Adrenal gland (tissue), 12 donors: Measurements from ENCODE around the gene LHX5. TPM values are rescaled to one million over a fixed set of nuclear protein-coding genes. Genes with fewer than 3 reads are reported as not detected.

ENCODE experiments used
- DNase-seq, 7 donors: peaks; one replicate each; pipeline ENCODE4 v3.0.0-alpha.2; 2019 to 2020
- H3K27ac ChIP-seq, 5 donors: fragments of 200-600 bp; sonication (generic) in 4 of 5; 1 replicate in 3 of 5; 2 replicates in 2 of 5; pipeline versions ENCODE4 v1.5.1 to v1.8.0; 2016 to 2020; ENCODE audit warnings: mild to moderate bottlenecking in 1 of 5
- H3K27me3 ChIP-seq: fragments of 200-600 bp; 2 replicates; pipeline ENCODE4 v1.8.0; 2021
- H3K36me3 ChIP-seq, 2 donors: fragments of 200-600 bp; replicated peaks in 1 of 2; 1 replicate in 1 of 2; 2 replicates in 1 of 2; pipeline versions ENCODE4 v1.5.1 to v1.8.0; 2018 to 2022
- H3K4me1 ChIP-seq, 2 donors: fragments of 200-600 bp; replicated peaks in 1 of 2; 1 replicate in 1 of 2; 2 replicates in 1 of 2; pipeline versions ENCODE4 v1.5.1 to v1.8.0; 2018 to 2021
- H3K4me3 ChIP-seq, 4 donors: fragments of 200-600 bp; sonication (generic) in 3 of 4; one replicate each; pipeline ENCODE4 v1.5.1; 2016 to 2018
- H3K9me3 ChIP-seq, 3 donors: fragments of 200-600 bp; sonication (generic) in 1 of 3; replicated peaks in 1 of 3; 1 replicate in 2 of 3; 2 replicates in 1 of 3; pipeline versions ENCODE4 v1.5.1 to v1.8.0; 2016 to 2021
- POLR2A ChIP-seq, 2 donors: fragments of 450-650 bp; IDR thresholded peaks; one replicate each; pipeline ENCODE4 v1.6.1; 2017; ENCODE audit warnings: antibody characterized with exemption in 2 of 2, mild to moderate bottlenecking in 2 of 2, moderate library complexity in 1 of 2
- WGBS, 4 donors: extraction: QIAGEN DNeasy Blood & Tissue Kit in 2 of 4; methylation state at CpG; one replicate each; pipeline versions ENCODE4 v1.1.5 to v1.1.7; 2013 to 2017; 5-methylcytosine and 5-hydroxymethylcytosine counted together
- intact Hi-C, 2 donors: fragments of 100-400 bp; cut with DNase I; formaldehyde crosslinking; loops; one replicate each; pipeline versions ENCODE4 v1.14.1 to v1.15.0; 2022 to 2023
- polyA plus RNA-seq, 3 donors: library from polyadenylated mRNA; stranded (reverse); fragments of 200-250 nt in 2 of 3; fragments of 350-450 nt in 1 of 3; fragmentation: Illumina TruSeq in 1 of 3; extraction: RNeasy Lipid Tissue Mini Kit (QIAGEN cat#74804) in 1 of 3; gene quantifications; one replicate each; pipeline ENCODE4 v1.2.3, GENCODE V29; 2013 to 2014
- total RNA-seq, 9 donors: library from RNA; depleted of rRNA in 4 of 9; stranded (reverse); fragments of >200 nt in 4 of 9; fragments of 120-200 nt in 1 of 9; fragmentation: NEBNext Ultra II Directional in 1 of 9; extraction: Animal tissue kit (Norgen Biotek cat#: 25700) in 1 of 9; gene quantifications; one replicate each; pipeline versions ENCODE4 v1.1.0 to v1.2.4, GENCODE V29; 2013 to 2023
- TF ChIP-seq, protein P1 (sequence below), 6 experiments: fragments of 450-650 bp in 4 of 6; fragments of 200-600 bp in 2 of 6; sonication (generic) in 1 of 6; IDR thresholded peaks; 1 replicate in 5 of 6; 2 replicates in 1 of 6; pipeline versions ENCODE4 v1.5.1 to v1.8.0; 2016 to 2021; ENCODE audit warnings: antibody characterized with exemption in 6 of 6, mild to moderate bottlenecking in 2 of 6, moderate library complexity in 1 of 6
- donor health status: healthy with polysubstance abuse.
- donor health status: Bipolar disorder and iron deficiency.
- donor health status: DM: yes; HTN: yes; CAD: no.
- donor health status: DM: no; HTN: no; CAD: no.
- donor health status: DM: no; HTN: no; CAD: no.
- donor health status: DM: yes; HTN: yes; CAD: no.

The LHX5 gene
- total and polyA plus RNA-seq, 12 donors: not detected

- H3K9me3 ChIP-seq: no peaks in the 10 kb centered on the region
- intact Hi-C loops: no loop called here
Observed at GRCh38 chr12:113477842-113478215, 6.2 kb upstream of the LHX5 start.

GRCh38 chr12:113477171-113477841, 5.6 kb upstream of the LHX5 start:
- H3K4me3 ChIP-seq: no peak overlapping the region
- no peak overlapping the region for H3K27ac ChIP-seq
- no peaks in the 10 kb centered on the region for H3K4me1 ChIP-seq
- intact Hi-C loops: no loop called here
- TF ChIP-seq, protein P1, sequence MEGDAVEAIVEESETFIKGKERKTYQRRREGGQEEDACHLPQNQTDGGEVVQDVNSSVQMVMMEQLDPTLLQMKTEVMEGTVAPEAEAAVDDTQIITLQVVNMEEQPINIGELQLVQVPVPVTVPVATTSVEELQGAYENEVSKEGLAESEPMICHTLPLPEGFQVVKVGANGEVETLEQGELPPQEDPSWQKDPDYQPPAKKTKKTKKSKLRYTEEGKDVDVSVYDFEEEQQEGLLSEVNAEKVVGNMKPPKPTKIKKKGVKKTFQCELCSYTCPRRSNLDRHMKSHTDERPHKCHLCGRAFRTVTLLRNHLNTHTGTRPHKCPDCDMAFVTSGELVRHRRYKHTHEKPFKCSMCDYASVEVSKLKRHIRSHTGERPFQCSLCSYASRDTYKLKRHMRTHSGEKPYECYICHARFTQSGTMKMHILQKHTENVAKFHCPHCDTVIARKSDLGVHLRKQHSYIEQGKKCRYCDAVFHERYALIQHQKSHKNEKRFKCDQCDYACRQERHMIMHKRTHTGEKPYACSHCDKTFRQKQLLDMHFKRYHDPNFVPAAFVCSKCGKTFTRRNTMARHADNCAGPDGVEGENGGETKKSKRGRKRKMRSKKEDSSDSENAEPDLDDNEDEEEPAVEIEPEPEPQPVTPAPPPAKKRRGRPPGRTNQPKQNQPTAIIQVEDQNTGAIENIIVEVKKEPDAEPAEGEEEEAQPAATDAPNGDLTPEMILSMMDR (IDR thresholded peaks at IDR 0.05): no peak
- no peak for TF ChIP-seq POLR2A (IDR thresholded peaks at IDR 0.05)
- DNase-seq: no peak
- H3K36me3 ChIP-seq: no peaks in the 10 kb centered on the region
- H3K9me3 ChIP-seq: no peaks in the 10 kb centered on the region
- H3K27me3 ChIP-seq: peaks cover 88% of the 10 kb centered on the region
- WGBS, 4 donors: 0 to 4% (median 2%) methylated on average over 2 to 7 of the region's 7 CpGs

More at GRCh38 chr12:113477842-113478215, 6.2 kb upstream of the LHX5 start:
- DNase-seq: no peak
- no peak overlapping the region for H3K4me3 ChIP-seq
- WGBS, 4 donors: 4 to 16% (median 8%) methylated on average over 3 of the region's 3 CpGs
- no peaks in the 10 kb centered on the region for H3K4me1 ChIP-seq
- no peak overlapping the region for H3K27ac ChIP-seq
- H3K36me3 ChIP-seq: no peaks in the 10 kb centered on the region
- no peak for TF ChIP-seq POLR2A (IDR thresholded peaks at IDR 0.05)
- TF ChIP-seq, protein P1 (IDR thresholded peaks at IDR 0.05): no peak
- H3K27me3 ChIP-seq: peaks cover 88% of the 10 kb centered on the region

GRCh38 chr12:113476176-113476986, 4.7 kb upstream of the LHX5 start:
- no peak overlapping the region for H3K4me3 ChIP-seq
- 2 to 3% (median 2%) methylated on average over 14 to 58 of the region's 58 CpGs for WGBS, 4 donors
- intact Hi-C loops: no loop called here
- H3K4me1 ChIP-seq: no peaks in the 10 kb centered on the region
- TF ChIP-seq, protein P1 (IDR thresholded peaks at IDR 0.05): no peak
- TF ChIP-seq POLR2A (IDR thresholded peaks at IDR 0.05): no peak
- no peak for DNase-seq
- H3K9me3 ChIP-seq: no peaks in the 10 kb centered on the region
- no peak overlapping the region for H3K27ac ChIP-seq
- H3K27me3 ChIP-seq: peaks cover 88% of the 10 kb centered on the region
- H3K36me3 ChIP-seq: no peaks in the 10 kb centered on the region

GRCh38 chr12:113475451-113476175, 3.9 kb upstream of the LHX5 start:
- Histone ChIP-seq H3K27ac (no peak overlapping the region), H3K4me1 (no peaks in the 10 kb centered on the region), H3K9me3 (no peaks in the 10 kb centered on the region), H3K36me3 (no peaks in the 10 kb centered on the region), H3K4me3 (no peak overlapping the region), H3K27me3 (peaks cover 88% of the 10 kb centered on the region)
- intact Hi-C loops: no loop called here
- WGBS, 4 donors: 0 to 5% (median 3%) methylated on average over 17 to 50 of the region's 50 CpGs
- no peak for TF ChIP-seq POLR2A (IDR thresholded peaks at IDR 0.05)
- TF ChIP-seq, protein P1 (IDR thresholded peaks at IDR 0.05): no peak
- no peak for DNase-seq
